ENCODE measurements around the gene SLAMF8.

The SLAMF8 gene

GRCh38 chr1:159830722-159831121 is 4.0 kb downstream of the SLAMF8 start:
- H3K4me3 ChIP-seq (ENCODE audit: low read depth in 1 of 2, low read length in 2 of 2) = no peak overlapping the region
- H3K27ac ChIP-seq (ENCODE audit: low read depth, low read length) = no peak overlapping the region
- no peaks in the 10 kb centered on the region for H3K9me3 ChIP-seq (ENCODE audit: control insufficient read depth in 1 of 2, low read length in 2 of 2)
- H3K9ac ChIP-seq (ENCODE audit: low read depth in 1 of 2, low read length in 2 of 2) = no peak overlapping the region
- no peaks in the 10 kb centered on the region for H3K36me3 ChIP-seq (ENCODE audit: control insufficient read depth in 1 of 2, insufficient read depth in 2 of 2, low read length in 2 of 2)
- peaks cover 0 to 7% of the 10 kb centered on the region in 2 donors for H3K4me1 ChIP-seq (ENCODE audit: control insufficient read depth in 1 of 2, insufficient read depth in 2 of 2, low read length in 2 of 2)
- H3K27me3 ChIP-seq (ENCODE audit: control insufficient read depth in 1 of 2, insufficient read depth in 2 of 2, low read length in 2 of 2) = no peaks in the 10 kb centered on the region

- H3K9ac ChIP-seq (ENCODE audit: low read depth in 1 of 2, low read length in 2 of 2) = no peak overlapping the region
- H3K27me3 ChIP-seq (ENCODE audit: control insufficient read depth in 1 of 2, insufficient read depth in 2 of 2, low read length in 2 of 2) = no peaks in the 10 kb centered on the region
- H3K9me3 ChIP-seq (ENCODE audit: control insufficient read depth in 1 of 2, low read length in 2 of 2) = no peaks in the 10 kb centered on the region
- no peak overlapping the region for H3K4me3 ChIP-seq (ENCODE audit: low read depth in 1 of 2, low read length in 2 of 2)
- H3K36me3 ChIP-seq (ENCODE audit: control insufficient read depth in 1 of 2, insufficient read depth in 2 of 2, low read length in 2 of 2) = no peaks in the 10 kb centered on the region
- H3K27ac ChIP-seq (ENCODE audit: low read depth, low read length) = no peak overlapping the region
- peaks cover 0 to 7% of the 10 kb centered on the region in 2 donors for H3K4me1 ChIP-seq (ENCODE audit: control insufficient read depth in 1 of 2, insufficient read depth in 2 of 2, low read length in 2 of 2)
Measured at GRCh38 chr1:159831412-159832141, 4.9 kb downstream of the SLAMF8 start.

GRCh38 chr1:159832309-159832708 is 5.6 kb downstream of the SLAMF8 start:
- no peak overlapping the region for H3K27ac ChIP-seq (ENCODE audit: low read depth, low read length)
- H3K27me3 ChIP-seq (ENCODE audit: control insufficient read depth in 1 of 2, insufficient read depth in 2 of 2, low read length in 2 of 2) = no peaks in the 10 kb centered on the region

GRCh38 chr1:159835356-159835755 is 8.7 kb downstream of the SLAMF8 start:
- Histone ChIP-seq H3K27ac (ENCODE audit: low read depth, low read length) (no peak overlapping the region), H3K9ac (ENCODE audit: low read depth in 1 of 2, low read length in 2 of 2) (no peak overlapping the region), H3K4me3 (ENCODE audit: low read depth in 1 of 2, low read length in 2 of 2) (no peak overlapping the region), H3K27me3 (ENCODE audit: control insufficient read depth in 1 of 2, insufficient read depth in 2 of 2, low read length in 2 of 2) (no peaks in the 10 kb centered on the region), H3K36me3 (ENCODE audit: control insufficient read depth in 1 of 2, insufficient read depth in 2 of 2, low read length in 2 of 2) (no peaks in the 10 kb centered on the region), H3K4me1 (ENCODE audit: control insufficient read depth in 1 of 2, insufficient read depth in 2 of 2, low read length in 2 of 2) (peaks cover 0 to 7% of the 10 kb centered on the region in 2 donors), H3K9me3 (ENCODE audit: control insufficient read depth in 1 of 2, low read length in 2 of 2) (no peaks in the 10 kb centered on the region)

More at GRCh38 chr1:159832309-159832708, 5.6 kb downstream of the SLAMF8 start:
- Histone ChIP-seq H3K4me3 (ENCODE audit: low read depth in 1 of 2, low read length in 2 of 2) (no peak overlapping the region), H3K9me3 (ENCODE audit: control insufficient read depth in 1 of 2, low read length in 2 of 2) (no peaks in the 10 kb centered on the region), H3K4me1 (ENCODE audit: control insufficient read depth in 1 of 2, insufficient read depth in 2 of 2, low read length in 2 of 2) (peaks cover 0 to 7% of the 10 kb centered on the region in 2 donors), H3K9ac (ENCODE audit: low read depth in 1 of 2, low read length in 2 of 2) (no peak overlapping the region), H3K36me3 (ENCODE audit: control insufficient read depth in 1 of 2, insufficient read depth in 2 of 2, low read length in 2 of 2) (no peaks in the 10 kb centered on the region)

GRCh38 chr1:159835862-159836525 is 9.3 kb downstream of the SLAMF8 start:
- Histone ChIP-seq H3K4me1 (ENCODE audit: control insufficient read depth in 1 of 2, insufficient read depth in 2 of 2, low read length in 2 of 2) (peaks cover 0 to 7% of the 10 kb centered on the region in 2 donors), H3K27me3 (ENCODE audit: control insufficient read depth in 1 of 2, insufficient read depth in 2 of 2, low read length in 2 of 2) (no peaks in the 10 kb centered on the region), H3K4me3 (ENCODE audit: low read depth in 1 of 2, low read length in 2 of 2) (no peak overlapping the region), H3K9me3 (ENCODE audit: control insufficient read depth in 1 of 2, low read length in 2 of 2) (no peaks in the 10 kb centered on the region), H3K27ac (ENCODE audit: low read depth, low read length) (no peak overlapping the region), H3K36me3 (ENCODE audit: control insufficient read depth in 1 of 2, insufficient read depth in 2 of 2, low read length in 2 of 2) (no peaks in the 10 kb centered on the region), H3K9ac (ENCODE audit: low read depth in 1 of 2, low read length in 2 of 2) (no peak overlapping the region)

- H3K9ac ChIP-seq (ENCODE audit: low read depth in 1 of 2, low read length in 2 of 2) = no peak overlapping the region
- H3K4me1 ChIP-seq (ENCODE audit: control insufficient read depth in 1 of 2, insufficient read depth in 2 of 2, low read length in 2 of 2) = no peaks in the 10 kb centered on the region
- H3K4me3 ChIP-seq (ENCODE audit: low read depth in 1 of 2, low read length in 2 of 2) = no peak overlapping the region
- H3K9me3 ChIP-seq (ENCODE audit: control insufficient read depth in 1 of 2, low read length in 2 of 2) = no peaks in the 10 kb centered on the region
- H3K27ac ChIP-seq (ENCODE audit: low read depth, low read length) = no peak overlapping the region
- no peaks in the 10 kb centered on the region for H3K36me3 ChIP-seq (ENCODE audit: control insufficient read depth in 1 of 2, insufficient read depth in 2 of 2, low read length in 2 of 2)
- no peaks in the 10 kb centered on the region for H3K27me3 ChIP-seq (ENCODE audit: control insufficient read depth in 1 of 2, insufficient read depth in 2 of 2, low read length in 2 of 2)
Measured at GRCh38 chr1:159838715-159839114, 12.0 kb downstream of the SLAMF8 start.

- Histone ChIP-seq H3K27me3 (ENCODE audit: control insufficient read depth in 1 of 2, insufficient read depth in 2 of 2, low read length in 2 of 2) (no peaks in the 10 kb centered on the region), H3K36me3 (ENCODE audit: control insufficient read depth in 1 of 2, insufficient read depth in 2 of 2, low read length in 2 of 2) (no peaks in the 10 kb centered on the region), H3K4me1 (ENCODE audit: control insufficient read depth in 1 of 2, insufficient read depth in 2 of 2, low read length in 2 of 2) (no peaks in the 10 kb centered on the region), H3K27ac (ENCODE audit: low read depth, low read length) (no peak overlapping the region), H3K4me3 (ENCODE audit: low read depth in 1 of 2, low read length in 2 of 2) (no peak overlapping the region), H3K9ac (ENCODE audit: low read depth in 1 of 2, low read length in 2 of 2) (no peak overlapping the region), H3K9me3 (ENCODE audit: control insufficient read depth in 1 of 2, low read length in 2 of 2) (no peaks in the 10 kb centered on the region)
Measured at GRCh38 chr1:159839116-159839849, 12.6 kb downstream of the SLAMF8 start.

GRCh38 chr1:159841749-159842148 is 15.1 kb downstream of the SLAMF8 start:
- Histone ChIP-seq H3K9me3 (ENCODE audit: control insufficient read depth in 1 of 2, low read length in 2 of 2) (no peaks in the 10 kb centered on the region), H3K27me3 (ENCODE audit: control insufficient read depth in 1 of 2, insufficient read depth in 2 of 2, low read length in 2 of 2) (no peaks in the 10 kb centered on the region), H3K4me3 (ENCODE audit: low read depth in 1 of 2, low read length in 2 of 2) (no peak overlapping the region), H3K9ac (ENCODE audit: low read depth in 1 of 2, low read length in 2 of 2) (no peak overlapping the region), H3K36me3 (ENCODE audit: control insufficient read depth in 1 of 2, insufficient read depth in 2 of 2, low read length in 2 of 2) (no peaks in the 10 kb centered on the region), H3K4me1 (ENCODE audit: control insufficient read depth in 1 of 2, insufficient read depth in 2 of 2, low read length in 2 of 2) (peaks cover 8% of the 10 kb centered on the region in 2 donors), H3K27ac (ENCODE audit: low read depth, low read length) (no peak overlapping the region)

- H3K27ac ChIP-seq (ENCODE audit: low read depth, low read length) = no peak overlapping the region
- H3K27me3 ChIP-seq (ENCODE audit: control insufficient read depth in 1 of 2, insufficient read depth in 2 of 2, low read length in 2 of 2) = no peaks in the 10 kb centered on the region
- H3K4me3 ChIP-seq (ENCODE audit: low read depth in 1 of 2, low read length in 2 of 2) = no peak overlapping the region
- H3K9ac ChIP-seq (ENCODE audit: low read depth in 1 of 2, low read length in 2 of 2) = no peak overlapping the region
- no peaks in the 10 kb centered on the region for H3K36me3 ChIP-seq (ENCODE audit: control insufficient read depth in 1 of 2, insufficient read depth in 2 of 2, low read length in 2 of 2)
- H3K4me1 ChIP-seq (ENCODE audit: control insufficient read depth in 1 of 2, insufficient read depth in 2 of 2, low read length in 2 of 2) = peaks cover 8% of the 10 kb centered on the region in 2 donors
- no peaks in the 10 kb centered on the region for H3K9me3 ChIP-seq (ENCODE audit: control insufficient read depth in 1 of 2, low read length in 2 of 2)
Measured at GRCh38 chr1:159843459-159843858, 16.8 kb downstream of the SLAMF8 start.
